GM18499 (cell line): Measurements from ENCODE around the gene CPEB4.

Source experiments
- ATAC-seq: cut with Tn5 transposase; IDR thresholded peaks from one replicate; pipeline ENCODE4 v1.9.1; 2021; ENCODE audit warnings: moderate number of reproducible peaks; ENCODE audit not compliant: insufficient read depth, unreplicated experiment

Gene CPEB4

GRCh38 chr5:173970878-173971650, 82.9 kb downstream of the CPEB4 start:
- no peak for ATAC-seq

GRCh38 chr5:173971681-173972345, 83.7 kb downstream of the CPEB4 start:
- no peak for ATAC-seq

- ATAC-seq = no peak
Measured at GRCh38 chr5:173972607-173972924, 84.4 kb downstream of the CPEB4 start.

DNA sequence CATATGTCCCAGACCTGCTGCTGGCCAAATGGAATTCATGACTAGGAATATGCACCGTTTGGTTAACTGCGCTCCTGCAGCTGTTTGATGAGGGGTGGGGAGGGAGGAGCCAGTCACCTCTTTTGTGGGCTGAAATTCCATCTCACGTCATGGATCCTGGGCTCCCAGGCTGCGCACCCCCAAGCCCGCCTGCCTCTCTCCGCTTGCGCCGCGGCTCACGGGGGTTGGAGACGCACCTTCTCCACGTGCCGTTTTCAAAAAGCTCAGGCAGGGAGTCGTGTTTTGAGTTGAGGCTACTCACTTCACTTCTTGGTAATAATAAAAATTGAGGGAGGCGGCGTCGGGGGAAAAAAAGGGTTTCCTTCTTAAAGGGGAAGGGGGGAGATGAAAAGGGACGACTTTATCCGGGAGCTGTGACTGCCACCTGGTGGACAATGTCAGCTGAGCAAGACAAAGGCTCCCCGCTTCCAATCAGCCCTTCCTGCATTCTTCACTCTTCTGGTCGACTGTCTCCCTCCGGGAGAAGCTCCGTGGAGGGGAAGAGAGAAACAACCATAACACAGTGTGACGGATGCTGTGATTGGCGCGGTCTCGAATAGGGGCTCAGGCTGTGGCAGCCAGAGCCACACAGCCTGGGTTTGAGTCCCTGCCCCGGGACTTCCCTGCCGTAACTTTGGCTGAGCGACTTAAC, 84.9 kb downstream of the CPEB4 start:
- ATAC-seq = no peak

GRCh38 chr5:173973616-173973969, 85.4 kb downstream of the CPEB4 start:
- ATAC-seq = no peak

DNA sequence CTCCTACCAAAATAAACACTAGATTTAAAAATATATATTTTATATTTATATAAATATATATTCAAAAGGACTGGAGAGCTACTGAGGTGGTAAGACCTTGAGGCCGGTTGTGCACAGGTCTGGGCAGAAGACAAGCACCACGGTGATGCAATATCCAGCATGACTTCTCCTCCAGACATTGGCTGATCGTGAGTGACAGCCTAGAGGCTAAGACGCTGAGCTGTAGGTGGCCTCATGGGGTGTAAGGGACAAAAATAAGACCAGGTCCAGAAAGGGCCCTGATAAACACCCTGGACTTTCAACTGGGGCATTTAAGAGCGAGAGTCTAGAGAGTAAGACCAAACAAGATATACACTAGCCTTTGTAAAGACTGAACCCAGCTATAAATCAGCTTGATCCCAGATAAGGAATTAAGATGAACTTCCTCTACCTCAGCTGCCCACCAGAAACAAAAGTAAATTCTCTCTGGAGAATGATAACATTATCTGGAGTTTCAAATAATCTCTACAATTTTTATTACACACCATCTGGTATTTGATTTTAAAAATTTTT, 86.6 kb downstream of the CPEB4 start:
- no peak for ATAC-seq

DNA sequence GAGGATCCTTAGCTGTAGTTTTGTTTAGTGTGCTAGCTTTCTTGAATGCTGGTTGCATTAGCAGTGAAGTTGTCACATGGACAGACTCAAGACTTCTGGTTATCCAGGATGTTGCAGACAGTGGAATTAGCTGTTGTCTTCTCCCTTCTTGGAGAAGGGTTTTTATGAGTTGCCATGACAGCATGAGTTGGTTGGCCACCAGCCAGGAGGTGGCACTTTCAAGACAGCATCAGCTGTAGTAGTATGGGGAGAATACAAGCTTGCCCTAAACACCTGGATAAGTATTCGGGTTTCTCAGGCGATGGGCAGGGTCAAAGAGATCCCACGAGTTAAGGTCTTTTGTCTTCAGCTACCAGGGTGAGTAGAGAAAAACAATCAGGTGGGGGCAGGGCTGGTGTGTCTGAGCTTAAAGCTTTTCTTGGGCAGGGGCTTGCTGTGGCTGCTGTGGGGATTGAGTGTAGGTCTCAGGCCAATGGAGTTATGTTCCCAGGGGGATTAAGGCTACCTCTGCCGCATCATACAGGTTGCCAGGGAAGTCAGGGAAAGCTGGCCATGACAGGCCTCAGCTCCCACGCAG, 93.1 kb downstream of the CPEB4 start:
- ATAC-seq = no peak

GRCh38 chr5:173984218-173984617, 96.1 kb downstream of the CPEB4 start:
- ATAC-seq = no peak

DNA sequence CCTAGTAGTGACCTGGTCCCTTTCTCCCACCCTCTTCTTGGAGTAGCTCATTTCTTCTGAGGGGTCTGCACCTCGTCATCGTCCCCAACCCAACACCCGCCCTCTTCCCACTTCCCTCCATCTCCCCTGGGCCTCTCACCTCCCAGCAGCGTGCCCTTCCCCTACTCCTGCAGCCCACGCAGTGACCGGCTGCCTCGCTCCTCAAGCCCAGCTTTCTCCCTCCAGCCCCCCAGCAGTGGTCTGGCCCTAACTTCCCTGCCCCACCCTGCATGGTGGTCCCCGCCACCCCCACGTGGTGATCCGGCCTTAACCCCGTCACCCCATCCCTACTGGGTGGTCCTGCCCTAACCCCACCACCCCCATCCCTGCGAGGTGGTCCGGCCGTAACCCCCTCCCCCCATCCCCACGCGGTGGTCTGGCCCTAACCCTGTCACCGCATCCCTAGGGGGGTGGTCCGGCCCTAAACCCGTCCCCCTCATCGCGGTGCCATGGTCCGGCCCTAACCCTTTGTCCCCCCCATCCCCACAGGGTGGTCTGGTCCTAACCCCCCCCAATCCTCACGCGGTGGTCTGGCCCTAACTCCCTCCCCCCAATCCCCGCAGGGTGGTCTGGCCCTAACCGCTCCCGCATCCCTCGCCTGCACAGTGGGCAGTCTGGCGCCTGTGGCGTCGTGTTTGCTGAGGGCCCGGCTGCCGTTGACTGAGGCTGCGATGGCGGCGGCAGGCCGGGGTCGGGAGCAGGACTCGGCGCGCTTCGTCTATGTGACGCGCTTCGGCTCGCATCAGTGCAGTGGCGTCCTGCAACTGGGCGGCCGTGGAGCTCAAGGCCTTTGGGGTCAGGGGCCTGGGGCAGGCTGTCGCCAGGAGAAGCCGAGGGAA, 100.6 kb downstream of the CPEB4 start, which contains the start of gene C5orf47:
C5orf47 (plus strand) TSS at position 617 of the 878 bp plus-strand sequence; CDS start at position 711, 94 bp downstream.
- ATAC-seq = no peak

- no peak for ATAC-seq
Measured at GRCh38 chr5:173989432-173990082, 101.4 kb downstream of the CPEB4 start.

DNA sequence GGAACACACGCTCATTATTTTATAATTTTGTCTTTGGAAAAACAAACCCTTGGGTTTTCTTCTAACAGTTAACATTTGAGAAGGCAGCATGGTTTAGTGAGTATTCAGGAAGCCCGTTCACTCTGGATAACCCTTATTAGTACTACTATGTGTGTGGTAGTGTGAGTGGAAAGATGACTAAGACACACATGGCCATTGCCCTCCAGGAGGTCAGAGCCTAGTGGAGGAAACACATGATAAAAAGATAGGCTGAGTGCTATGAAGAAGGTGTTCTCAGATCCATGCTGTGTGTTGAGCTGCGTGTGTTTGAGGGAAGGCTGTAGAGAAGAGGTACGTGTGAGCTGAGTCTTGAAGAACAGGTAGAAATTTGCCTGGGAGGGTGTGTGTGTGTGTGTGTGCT, 109.2 kb downstream of the CPEB4 start:
- ATAC-seq = no peak

- no peak for ATAC-seq
Measured at GRCh38 chr5:173998531-173998930, 110.4 kb downstream of the CPEB4 start.

DNA sequence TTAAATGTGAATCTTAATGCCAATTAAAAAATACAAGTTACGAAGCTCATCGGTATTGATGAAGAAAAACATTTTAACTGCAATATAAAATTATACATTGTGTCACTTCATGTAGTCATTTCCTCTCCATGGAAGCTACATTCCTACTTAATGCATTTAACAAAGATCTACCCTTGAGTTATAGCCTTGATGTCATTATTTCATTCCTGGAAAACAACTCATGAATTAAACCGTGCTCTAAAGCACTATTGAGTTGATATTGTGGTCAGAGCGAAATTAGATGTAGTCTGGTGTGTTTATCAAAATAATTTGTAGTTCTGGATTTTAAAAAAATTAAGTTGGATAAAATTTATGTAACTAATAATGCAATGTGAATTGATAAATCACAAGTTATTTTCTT, 111.9 kb downstream of the CPEB4 start:
- no peak for ATAC-seq

GRCh38 chr5:174003795-174004194, 115.6 kb downstream of the CPEB4 start:
- ATAC-seq = no peak

DNA sequence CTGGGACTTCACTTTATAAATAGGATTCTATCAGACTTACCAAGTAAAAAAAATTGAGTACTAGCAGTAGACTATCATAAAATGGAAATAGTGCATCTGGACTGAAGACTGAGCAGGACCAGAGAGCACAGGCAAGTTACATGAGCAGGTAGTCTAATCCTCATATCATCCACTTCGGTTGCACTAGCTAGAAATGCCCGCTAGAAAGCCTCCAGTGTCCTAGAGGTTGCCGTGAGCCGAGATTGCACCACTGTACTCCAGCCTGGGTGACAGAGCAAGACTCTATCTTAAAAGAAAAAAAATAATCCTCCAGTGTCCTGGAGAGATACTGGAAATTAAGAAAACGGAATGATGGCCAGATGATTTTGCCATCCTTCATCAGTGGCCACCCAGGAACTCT, 120.8 kb downstream of the CPEB4 start:
- no peak for ATAC-seq

GRCh38 chr5:174010365-174010764, 122.2 kb downstream of the CPEB4 start:
- no peak for ATAC-seq

DNA sequence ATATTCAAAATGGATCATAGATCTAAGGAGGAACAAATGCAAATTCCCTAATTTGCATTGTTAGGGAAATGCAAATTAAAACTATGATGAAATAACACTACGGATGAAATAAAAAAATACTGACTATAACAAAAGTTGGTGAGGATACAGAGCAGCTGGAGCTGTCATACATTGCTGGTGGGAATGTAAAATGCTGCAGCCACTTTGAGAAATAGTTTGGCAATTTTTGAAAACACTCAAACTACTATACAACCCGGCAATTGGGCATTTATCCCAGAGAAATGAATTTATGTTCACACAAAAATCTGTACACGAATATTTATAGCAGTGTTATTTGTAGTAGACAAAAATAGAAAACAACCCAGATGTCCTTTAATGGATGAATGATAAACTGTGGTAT, 123.3 kb downstream of the CPEB4 start:
- ATAC-seq = no peak
